SK-N-SH treated with all-trans-retinoic acid at 6 μM for 48 hours (cell line): ENCODE results near the gene FOLR2.

ENCODE experiments used
- ARNTL ChIP-seq: fragments of 450-650 bp; formaldehyde crosslinking; IDR thresholded peaks from 2 replicates; pipeline ENCODE4 v1.5.0; 2020; ENCODE audit warnings: low read depth, mild to moderate bottlenecking, moderate library complexity, borderline replicate concordance
- PATZ1 ChIP-seq: fragments of 250-450 bp; sonication (Bioruptor Pico); IDR thresholded peaks from 2 replicates; pipeline ENCODE4 v1.8.0; 2020; ENCODE audit warnings: mild to moderate bottlenecking, moderate library complexity, borderline replicate concordance
- ZFP3 ChIP-seq: fragments of 250-450 bp; sonication (Bioruptor Pico); IDR thresholded peaks from 2 replicates; pipeline ENCODE4 v1.5.0; 2020; ENCODE audit warnings: mild to moderate bottlenecking, moderate library complexity
- ZNF565 ChIP-seq: fragments of 450-650 bp; formaldehyde crosslinking; conservative IDR thresholded peaks from 2 replicates; pipeline ENCODE4 v1.5.0; 2020; ENCODE audit warnings: low read depth, mild to moderate bottlenecking, moderate library complexity
- TF ChIP-seq, protein P1 (sequence below): fragments of 250-450 bp; sonication (Bioruptor Pico); IDR thresholded peaks from 2 replicates; pipeline ENCODE4 v1.5.1; 2020; ENCODE audit warnings: low read depth, mild to moderate bottlenecking, moderate library complexity
- TF ChIP-seq, protein P2 (sequence below): fragments of 250-450 bp; sonication (Bioruptor Pico); IDR thresholded peaks from 2 replicates; pipeline ENCODE4 v1.5.0; 2020; ENCODE audit warnings: mild to moderate bottlenecking, moderate library complexity
- TF ChIP-seq, protein P3 (sequence below): fragments of 250-450 bp; sonication (Bioruptor Pico); IDR thresholded peaks from 2 replicates; pipeline ENCODE4 v1.5.1; 2021; ENCODE audit warnings: mild to moderate bottlenecking, moderate library complexity

DNA sequence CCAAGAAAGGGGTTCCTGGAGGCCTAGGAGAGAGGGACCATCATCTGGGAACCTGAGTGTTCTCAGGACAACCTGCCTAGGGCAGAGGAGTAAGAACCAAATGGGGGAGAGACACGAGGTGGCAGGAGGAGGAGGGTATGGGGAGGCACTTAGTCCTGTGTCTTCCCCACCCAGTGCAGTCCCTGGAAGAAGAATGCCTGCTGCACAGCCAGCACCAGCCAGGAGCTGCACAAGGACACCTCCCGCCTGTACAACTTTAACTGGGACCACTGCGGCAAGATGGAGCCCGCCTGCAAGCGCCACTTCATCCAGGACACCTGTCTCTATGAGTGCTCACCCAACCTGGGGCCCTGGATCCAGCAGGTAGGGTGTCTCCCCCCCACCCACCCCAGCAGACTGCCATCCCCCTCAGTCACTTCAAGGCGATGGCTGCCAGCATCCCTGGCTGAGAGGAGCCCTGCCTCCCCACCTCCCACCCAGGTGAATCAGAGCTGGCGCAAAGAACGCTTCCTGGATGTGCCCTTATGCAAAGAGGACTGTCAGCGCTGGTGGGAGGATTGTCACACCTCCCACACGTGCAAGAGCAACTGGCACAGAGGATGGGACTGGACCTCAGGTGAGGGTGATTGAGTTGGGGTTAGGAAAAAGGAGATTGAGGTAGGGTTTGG is 4.2 kb downstream of the FOLR2 start:
- TF ChIP-seq PATZ1 (CRISPR knock-in tag) (no peak), ZNF565 (CRISPR knock-in tag) (no peak), ZFP3 (no peak), ARNTL (no peak)
- TF ChIP-seq, protein P1, sequence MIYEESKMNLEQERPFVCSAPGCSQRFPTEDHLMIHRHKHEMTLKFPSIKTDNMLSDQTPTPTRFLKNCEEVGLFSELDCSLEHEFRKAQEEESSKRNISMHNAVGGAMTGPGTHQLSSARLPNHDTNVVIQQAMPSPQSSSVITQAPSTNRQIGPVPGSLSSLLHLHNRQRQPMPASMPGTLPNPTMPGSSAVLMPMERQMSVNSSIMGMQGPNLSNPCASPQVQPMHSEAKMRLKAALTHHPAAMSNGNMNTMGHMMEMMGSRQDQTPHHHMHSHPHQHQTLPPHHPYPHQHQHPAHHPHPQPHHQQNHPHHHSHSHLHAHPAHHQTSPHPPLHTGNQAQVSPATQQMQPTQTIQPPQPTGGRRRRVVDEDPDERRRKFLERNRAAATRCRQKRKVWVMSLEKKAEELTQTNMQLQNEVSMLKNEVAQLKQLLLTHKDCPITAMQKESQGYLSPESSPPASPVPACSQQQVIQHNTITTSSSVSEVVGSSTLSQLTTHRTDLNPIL (CRISPR knock-in tag), result no peak
- TF ChIP-seq, protein P2, sequence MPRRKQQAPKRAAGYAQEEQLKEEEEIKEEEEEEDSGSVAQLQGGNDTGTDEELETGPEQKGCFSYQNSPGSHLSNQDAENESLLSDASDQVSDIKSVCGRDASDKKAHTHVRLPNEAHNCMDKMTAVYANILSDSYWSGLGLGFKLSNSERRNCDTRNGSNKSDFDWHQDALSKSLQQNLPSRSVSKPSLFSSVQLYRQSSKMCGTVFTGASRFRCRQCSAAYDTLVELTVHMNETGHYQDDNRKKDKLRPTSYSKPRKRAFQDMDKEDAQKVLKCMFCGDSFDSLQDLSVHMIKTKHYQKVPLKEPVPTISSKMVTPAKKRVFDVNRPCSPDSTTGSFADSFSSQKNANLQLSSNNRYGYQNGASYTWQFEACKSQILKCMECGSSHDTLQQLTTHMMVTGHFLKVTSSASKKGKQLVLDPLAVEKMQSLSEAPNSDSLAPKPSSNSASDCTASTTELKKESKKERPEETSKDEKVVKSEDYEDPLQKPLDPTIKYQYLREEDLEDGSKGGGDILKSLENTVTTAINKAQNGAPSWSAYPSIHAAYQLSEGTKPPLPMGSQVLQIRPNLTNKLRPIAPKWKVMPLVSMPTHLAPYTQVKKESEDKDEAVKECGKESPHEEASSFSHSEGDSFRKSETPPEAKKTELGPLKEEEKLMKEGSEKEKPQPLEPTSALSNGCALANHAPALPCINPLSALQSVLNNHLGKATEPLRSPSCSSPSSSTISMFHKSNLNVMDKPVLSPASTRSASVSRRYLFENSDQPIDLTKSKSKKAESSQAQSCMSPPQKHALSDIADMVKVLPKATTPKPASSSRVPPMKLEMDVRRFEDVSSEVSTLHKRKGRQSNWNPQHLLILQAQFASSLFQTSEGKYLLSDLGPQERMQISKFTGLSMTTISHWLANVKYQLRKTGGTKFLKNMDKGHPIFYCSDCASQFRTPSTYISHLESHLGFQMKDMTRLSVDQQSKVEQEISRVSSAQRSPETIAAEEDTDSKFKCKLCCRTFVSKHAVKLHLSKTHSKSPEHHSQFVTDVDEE (CRISPR knock-in tag), result no peak
- TF ChIP-seq, protein P3, sequence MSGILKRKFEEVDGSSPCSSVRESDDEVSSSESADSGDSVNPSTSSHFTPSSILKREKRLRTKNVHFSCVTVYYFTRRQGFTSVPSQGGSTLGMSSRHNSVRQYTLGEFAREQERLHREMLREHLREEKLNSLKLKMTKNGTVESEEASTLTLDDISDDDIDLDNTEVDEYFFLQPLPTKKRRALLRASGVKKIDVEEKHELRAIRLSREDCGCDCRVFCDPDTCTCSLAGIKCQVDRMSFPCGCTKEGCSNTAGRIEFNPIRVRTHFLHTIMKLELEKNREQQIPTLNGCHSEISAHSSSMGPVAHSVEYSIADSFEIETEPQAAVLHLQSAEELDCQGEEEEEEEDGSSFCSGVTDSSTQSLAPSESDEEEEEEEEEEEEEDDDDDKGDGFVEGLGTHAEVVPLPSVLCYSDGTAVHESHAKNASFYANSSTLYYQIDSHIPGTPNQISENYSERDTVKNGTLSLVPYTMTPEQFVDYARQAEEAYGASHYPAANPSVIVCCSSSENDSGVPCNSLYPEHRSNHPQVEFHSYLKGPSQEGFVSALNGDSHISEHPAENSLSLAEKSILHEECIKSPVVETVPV (CRISPR knock-in tag), result no peak
